ENCODE results near the gene COL4A6. TPM values are rescaled to one million over a fixed set of nuclear protein-coding genes. Genes with fewer than 3 reads are reported as not detected.

COL4A6 gene
- total RNA-seq, 1 experiment from 2014 or later, result 0.28 TPM

DNA sequence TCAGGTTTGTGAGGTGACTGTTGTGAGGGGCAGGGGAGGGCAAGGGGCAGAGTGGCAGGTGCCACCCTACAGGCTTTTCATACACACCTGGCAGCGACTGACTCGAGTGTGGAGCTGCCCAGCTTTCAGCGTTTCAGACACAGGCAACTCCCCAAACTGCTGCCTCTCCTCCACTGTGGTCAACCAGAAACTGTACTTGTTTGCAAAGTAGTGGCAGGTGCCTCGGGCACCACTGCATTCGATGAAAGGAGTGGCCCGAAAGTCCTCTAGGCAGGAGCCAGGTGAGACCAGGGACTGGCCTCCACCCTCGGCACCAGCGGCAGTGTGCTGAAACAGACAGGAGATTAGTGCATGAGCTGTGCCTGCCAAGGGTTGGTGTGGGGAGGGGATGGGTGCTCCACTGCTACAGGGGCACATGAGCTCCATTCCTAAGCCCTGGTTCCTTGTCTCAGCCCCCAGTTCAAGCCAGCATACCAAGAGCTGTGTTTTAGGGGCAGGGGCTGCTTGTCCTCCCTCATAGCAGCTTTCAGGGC, 281.2 kb downstream of the COL4A6 start:
- no peak; the same call in 1 of the 2 replicates for ATAC-seq
- in situ Hi-C loops (cut with HindIII; ENCODE audit: low pct_unique_long_range_greater_than_20kb, low sequenced_read_pairs) (no loop called here), intact Hi-C loops (cut with micrococcal nuclease; ENCODE audit: unreplicated experiment) (no loop called here)
- Histone ChIP-seq H3K4me1 (ENCODE audit: control insufficient read depth, insufficient read depth, low read length) (no peaks in the 10 kb centered on the region), H3K27me3 (ENCODE audit: control insufficient read depth, insufficient read depth, low read length) (no peaks in the 10 kb centered on the region), H3K36me3 (ENCODE audit: control insufficient read depth, insufficient read depth, low read length) (no peaks in the 10 kb centered on the region), H3K9me3 (ENCODE audit: control insufficient read depth, insufficient read depth, low read depth, low read length) (no peaks in the 10 kb centered on the region), H3K4me3 (ENCODE audit: low read depth in 2 of 2, low read length in 2 of 2) (no peak overlapping the region), H3K27ac (ENCODE audit: low read length) (no peak overlapping the region)
- no TSS peak for BruUV-seq (replicated peaks)
- ChIA-PET POLR2A (no interaction called here), CTCF (no interaction called here)
- TF ChIP-seq, protein P1, sequence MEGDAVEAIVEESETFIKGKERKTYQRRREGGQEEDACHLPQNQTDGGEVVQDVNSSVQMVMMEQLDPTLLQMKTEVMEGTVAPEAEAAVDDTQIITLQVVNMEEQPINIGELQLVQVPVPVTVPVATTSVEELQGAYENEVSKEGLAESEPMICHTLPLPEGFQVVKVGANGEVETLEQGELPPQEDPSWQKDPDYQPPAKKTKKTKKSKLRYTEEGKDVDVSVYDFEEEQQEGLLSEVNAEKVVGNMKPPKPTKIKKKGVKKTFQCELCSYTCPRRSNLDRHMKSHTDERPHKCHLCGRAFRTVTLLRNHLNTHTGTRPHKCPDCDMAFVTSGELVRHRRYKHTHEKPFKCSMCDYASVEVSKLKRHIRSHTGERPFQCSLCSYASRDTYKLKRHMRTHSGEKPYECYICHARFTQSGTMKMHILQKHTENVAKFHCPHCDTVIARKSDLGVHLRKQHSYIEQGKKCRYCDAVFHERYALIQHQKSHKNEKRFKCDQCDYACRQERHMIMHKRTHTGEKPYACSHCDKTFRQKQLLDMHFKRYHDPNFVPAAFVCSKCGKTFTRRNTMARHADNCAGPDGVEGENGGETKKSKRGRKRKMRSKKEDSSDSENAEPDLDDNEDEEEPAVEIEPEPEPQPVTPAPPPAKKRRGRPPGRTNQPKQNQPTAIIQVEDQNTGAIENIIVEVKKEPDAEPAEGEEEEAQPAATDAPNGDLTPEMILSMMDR (IDR thresholded peaks at IDR 0.05), result no peak
- TF ChIP-seq SIN3A (IDR thresholded peaks at IDR 0.05; ENCODE audit: borderline replicate concordance, insufficient read depth, low read depth, low read length) (no peak), TCF7L2 (IDR thresholded peaks at IDR 0.05; ENCODE audit: low read depth, low read length) (no peak), POLR2AphosphoS5 (IDR thresholded peaks at IDR 0.05; ENCODE audit: low read depth, low read length) (no peak)
- TF ChIP-seq, protein P2, sequence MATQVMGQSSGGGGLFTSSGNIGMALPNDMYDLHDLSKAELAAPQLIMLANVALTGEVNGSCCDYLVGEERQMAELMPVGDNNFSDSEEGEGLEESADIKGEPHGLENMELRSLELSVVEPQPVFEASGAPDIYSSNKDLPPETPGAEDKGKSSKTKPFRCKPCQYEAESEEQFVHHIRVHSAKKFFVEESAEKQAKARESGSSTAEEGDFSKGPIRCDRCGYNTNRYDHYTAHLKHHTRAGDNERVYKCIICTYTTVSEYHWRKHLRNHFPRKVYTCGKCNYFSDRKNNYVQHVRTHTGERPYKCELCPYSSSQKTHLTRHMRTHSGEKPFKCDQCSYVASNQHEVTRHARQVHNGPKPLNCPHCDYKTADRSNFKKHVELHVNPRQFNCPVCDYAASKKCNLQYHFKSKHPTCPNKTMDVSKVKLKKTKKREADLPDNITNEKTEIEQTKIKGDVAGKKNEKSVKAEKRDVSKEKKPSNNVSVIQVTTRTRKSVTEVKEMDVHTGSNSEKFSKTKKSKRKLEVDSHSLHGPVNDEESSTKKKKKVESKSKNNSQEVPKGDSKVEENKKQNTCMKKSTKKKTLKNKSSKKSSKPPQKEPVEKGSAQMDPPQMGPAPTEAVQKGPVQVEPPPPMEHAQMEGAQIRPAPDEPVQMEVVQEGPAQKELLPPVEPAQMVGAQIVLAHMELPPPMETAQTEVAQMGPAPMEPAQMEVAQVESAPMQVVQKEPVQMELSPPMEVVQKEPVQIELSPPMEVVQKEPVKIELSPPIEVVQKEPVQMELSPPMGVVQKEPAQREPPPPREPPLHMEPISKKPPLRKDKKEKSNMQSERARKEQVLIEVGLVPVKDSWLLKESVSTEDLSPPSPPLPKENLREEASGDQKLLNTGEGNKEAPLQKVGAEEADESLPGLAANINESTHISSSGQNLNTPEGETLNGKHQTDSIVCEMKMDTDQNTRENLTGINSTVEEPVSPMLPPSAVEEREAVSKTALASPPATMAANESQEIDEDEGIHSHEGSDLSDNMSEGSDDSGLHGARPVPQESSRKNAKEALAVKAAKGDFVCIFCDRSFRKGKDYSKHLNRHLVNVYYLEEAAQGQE (IDR thresholded peaks at IDR 0.05; ENCODE audit: insufficient read depth in 1 of 2, low read depth in 2 of 2, low read length in 1 of 2), result no peak
- no peak for DNase-seq (ENCODE audit: low read depth, low spot score)

DNA sequence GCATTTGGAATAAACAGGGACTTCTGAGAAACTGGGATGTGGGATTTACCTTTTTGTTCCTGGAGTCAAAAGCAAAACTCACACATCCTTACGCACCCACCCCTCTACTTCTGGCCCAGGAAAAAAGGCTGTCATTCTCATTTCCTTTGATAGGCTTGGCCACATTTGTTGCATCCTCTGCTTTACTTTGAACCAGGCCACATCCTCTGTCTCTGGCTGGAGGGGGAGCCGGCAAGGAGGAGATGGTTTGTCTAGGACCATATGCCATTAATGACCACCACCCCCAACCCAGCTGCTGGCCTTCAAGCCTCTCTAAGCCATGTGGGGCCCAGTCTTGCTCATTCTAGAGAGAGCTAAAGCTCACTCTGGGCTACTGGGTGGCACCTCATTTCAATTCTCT, 282.1 kb downstream of the COL4A6 start:
- intact Hi-C loops (cut with micrococcal nuclease; ENCODE audit: unreplicated experiment) (no loop called here), in situ Hi-C loops (cut with HindIII; ENCODE audit: low pct_unique_long_range_greater_than_20kb, low sequenced_read_pairs) (no loop called here)
- BruUV-seq (replicated peaks), result no TSS peak
- ATAC-seq, result no peak
- POLR2A ChIA-PET, result no interaction called here
- CTCF ChIA-PET, result no interaction called here
- no peaks in the 10 kb centered on the region for H3K4me1 ChIP-seq (ENCODE audit: control insufficient read depth, insufficient read depth, low read length)
- no peaks in the 10 kb centered on the region for H3K9me3 ChIP-seq (ENCODE audit: control insufficient read depth, insufficient read depth, low read depth, low read length)
- H3K27me3 ChIP-seq (ENCODE audit: control insufficient read depth, insufficient read depth, low read length), result no peaks in the 10 kb centered on the region
- DNase-seq (ENCODE audit: low read depth, low spot score), result no peak
- no peak overlapping the region for H3K27ac ChIP-seq (ENCODE audit: low read length)
- H3K36me3 ChIP-seq (ENCODE audit: control insufficient read depth, insufficient read depth, low read length), result no peaks in the 10 kb centered on the region
- TF ChIP-seq, protein P1 (IDR thresholded peaks at IDR 0.05), result no peak
- TF ChIP-seq TCF7L2 (IDR thresholded peaks at IDR 0.05; ENCODE audit: low read depth, low read length) (no peak), SIN3A (IDR thresholded peaks at IDR 0.05; ENCODE audit: borderline replicate concordance, insufficient read depth, low read depth, low read length) (no peak), POLR2AphosphoS5 (IDR thresholded peaks at IDR 0.05; ENCODE audit: low read depth, low read length) (no peak)
- TF ChIP-seq, protein P2 (IDR thresholded peaks at IDR 0.05; ENCODE audit: insufficient read depth in 1 of 2, low read depth in 2 of 2, low read length in 1 of 2), result no peak
- H3K4me3 ChIP-seq (ENCODE audit: low read depth in 2 of 2, low read length in 2 of 2), result no peak overlapping the region
